HK-2 (cell line): ENCODE results near the gene CCDC69.
"Not testable (repeated sequence)": the region's sequence is repeated elsewhere in the genome, so short reads cannot be mapped to it uniquely, and the experiment has no call there.

Source experiments
- DNase-seq: peaks from one replicate; pipeline ENCODE4 v3.0.0-alpha.2; 2018; ENCODE audit not compliant: unreplicated experiment

Gene CCDC69

DNA sequence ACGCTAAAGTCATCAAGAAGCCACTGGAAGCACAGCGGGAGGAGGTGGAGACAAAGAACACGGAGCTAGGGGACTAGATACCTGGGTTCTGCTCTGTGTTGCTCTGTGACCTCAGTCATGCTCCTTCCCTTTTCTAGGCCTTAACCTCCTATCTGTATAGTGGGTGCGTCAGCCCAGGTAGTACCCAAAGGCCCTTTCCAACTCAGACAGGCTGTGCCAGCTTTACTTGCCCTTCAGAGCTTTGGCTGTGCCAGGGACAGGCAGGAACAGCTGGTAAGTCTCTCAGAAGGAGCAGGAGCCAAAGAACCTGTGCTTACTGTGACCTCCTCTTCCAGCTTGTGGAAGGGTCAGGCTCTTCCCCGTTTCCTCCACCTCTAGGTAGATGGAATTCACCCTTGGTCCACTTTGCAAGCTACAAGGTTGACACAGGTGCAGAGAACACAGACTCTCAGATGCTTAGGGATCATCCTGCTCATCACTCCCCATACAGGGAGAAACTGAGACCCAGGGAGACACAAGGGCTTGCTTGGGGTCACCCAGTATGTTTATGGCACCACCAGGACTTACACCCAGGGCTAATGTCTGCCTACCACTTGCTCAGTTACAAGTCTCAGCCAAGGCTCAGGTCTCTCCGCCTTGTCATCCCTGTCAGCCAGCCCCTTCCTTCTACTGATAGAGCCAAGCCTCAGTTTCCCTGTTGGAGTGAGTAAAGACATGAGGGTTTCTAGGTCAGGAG is 1.7 kb downstream of the CCDC69 start:
- DNase-seq = no peak

GRCh38 chr5:151221574-151221973 is 2.3 kb downstream of the CCDC69 start:
- DNase-seq = no peak

DNA sequence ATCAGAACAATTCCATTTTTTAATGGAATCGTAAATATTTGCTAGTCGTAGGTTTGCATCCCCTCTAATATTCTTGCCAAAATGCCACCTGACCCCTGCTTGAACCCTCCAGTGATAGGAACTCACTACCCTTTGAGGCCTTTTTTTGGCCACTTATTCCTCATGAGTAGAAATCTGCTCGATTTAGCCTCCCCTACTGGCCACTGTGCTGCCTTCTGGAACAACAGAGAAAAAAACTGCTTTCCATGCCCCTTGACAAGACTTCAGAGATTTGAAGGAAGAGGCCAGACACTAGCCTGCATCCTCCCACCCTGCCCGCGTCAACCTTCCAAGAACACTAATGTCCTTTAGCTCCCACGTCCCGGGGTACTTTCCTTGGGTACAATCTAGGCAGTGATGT is 4.1 kb downstream of the CCDC69 start:
- DNase-seq = no peak

DNA sequence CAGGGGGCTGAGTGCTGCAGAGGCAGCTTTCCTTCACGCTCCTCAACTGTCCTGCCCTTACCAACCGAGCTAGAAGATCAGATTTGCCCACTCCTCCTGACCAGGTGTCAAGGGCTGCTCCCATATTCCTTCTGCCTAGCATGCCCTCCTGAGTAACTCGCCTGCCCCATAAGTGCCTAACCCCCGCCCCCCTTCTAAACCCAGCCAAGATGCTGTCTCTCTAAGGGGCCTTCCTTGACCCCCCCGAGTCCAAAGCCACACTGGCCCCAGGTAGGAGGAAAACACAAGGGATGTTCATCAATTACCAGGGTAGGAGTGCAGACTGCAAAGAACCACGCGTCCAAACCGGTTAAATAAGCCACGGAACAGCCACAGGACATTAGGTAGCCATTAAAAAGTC is 4.8 kb downstream of the CCDC69 start:
- DNase-seq = no peak

DNA sequence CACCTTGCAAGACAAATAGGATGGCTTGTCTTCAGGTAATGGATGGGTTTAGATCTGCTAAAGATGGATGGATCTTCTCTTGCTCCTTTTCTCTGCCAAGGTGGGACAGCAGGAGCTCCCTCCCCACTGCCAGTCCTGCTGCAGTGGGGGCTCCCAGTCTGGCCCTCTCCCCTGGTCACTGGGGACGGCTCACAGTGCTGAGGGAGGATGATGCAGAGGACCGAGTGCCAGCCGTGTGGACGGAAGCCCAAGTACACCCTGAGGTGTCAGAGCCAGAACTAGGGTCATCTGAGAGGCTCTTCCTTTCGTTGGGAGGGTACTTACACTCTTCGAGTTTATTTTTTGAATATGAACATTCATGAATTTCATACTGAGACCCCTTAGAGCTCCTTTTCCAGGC is 5.7 kb downstream of the CCDC69 start:
- no peak for DNase-seq

GRCh38 chr5:151216781-151217180 is 7.1 kb downstream of the CCDC69 start:
- DNase-seq = no peak

DNA sequence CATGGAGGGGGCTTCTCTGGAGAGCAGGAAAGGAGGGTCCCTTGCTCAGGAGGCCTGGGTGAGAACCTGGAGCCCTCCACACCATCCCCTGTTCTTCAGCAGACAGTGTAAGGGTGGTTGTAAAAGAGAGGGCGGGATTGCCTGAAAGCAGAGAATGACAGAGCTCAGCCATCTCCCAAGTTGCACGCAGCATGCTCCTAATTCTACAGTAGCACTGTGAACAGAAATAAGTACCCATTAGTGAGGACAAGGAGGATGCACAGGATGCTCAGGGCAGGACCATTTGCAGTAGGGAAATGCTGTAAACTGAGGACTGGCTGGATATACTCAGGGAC is 8.4 kb downstream of the CCDC69 start:
- no peak for DNase-seq

DNA sequence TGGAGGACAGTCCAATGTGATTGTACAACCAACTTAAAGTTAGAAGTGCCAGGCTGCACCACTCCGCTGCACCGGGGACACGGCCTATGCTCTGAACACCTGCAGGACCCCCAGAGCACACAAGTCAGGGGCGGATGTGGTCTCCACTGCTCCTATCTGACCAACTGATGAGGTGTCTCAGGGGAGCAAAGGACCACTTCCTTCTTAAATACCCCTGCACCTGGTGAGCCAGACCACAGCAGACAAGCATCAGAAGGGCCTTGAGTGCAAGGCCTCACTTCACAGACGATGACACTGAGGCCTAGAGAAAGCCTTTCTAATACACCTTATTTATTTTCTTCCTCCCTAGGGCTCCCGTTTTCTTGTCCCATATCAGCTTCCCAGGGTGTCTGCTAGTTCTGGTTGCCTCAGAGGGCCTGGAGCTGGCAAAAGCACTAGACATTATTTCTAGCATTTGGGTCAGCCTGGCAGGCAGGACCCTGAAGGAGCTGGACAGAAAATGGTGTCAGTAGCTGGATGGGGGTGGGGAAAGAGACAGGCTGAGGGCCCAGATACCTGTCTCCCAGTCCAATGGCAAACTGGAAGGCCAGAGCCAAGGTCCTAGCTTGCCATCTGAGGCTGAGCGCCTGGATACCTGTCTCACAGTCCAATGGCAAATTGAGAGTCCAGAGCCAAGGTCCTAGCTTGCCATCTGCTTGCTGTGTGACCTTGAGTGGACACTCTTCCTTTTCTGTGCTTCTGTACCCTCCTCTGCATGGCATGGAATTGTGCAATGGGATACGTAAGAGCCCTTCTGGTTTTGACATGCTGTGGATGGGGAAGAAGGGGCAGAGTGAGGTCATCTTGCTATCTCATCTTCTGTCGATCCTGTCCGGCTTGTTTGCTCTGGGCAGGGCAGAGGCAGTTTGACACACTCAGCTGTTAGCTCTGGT is 9.0 kb downstream of the CCDC69 start:
- DNase-seq = no peak

DNA sequence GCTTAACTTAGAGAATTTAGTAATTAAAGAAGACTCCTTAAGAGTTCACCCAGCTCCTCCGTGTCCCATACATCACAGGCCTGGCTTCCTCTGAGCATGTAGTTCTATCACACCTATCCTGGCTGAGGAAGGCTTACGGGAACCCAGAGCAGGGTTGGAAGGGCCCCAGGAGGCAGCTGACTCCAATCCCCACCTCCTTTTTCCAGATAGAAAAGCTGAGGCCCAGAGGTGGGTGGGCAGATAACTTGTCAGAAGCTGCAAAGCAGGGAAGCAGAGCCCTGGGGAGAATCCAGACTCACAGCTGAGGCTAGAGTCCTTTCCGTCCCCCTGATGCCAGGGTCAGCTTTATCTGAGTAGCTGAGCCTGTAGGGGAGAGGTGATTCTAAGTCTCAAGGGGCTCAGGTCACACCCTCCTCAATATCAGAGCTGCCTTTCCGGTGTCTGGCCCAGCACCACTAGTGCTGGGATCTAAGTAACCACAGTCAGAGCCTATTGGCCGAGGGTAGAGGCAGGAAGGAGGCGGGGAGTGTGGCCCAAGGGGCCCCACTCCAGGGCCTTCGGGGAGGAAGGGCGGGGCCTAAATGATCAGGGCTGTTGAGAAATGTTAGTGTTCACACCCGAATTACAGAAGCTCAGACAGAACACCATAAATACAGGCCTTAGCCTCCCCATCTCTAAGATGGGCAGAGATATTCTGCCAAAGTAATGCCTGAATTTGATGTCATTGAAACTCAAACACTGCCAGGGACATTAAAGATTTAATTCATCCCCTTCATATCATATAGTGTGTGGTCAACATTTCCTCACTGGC is 9.9 kb downstream of the CCDC69 start:
- no peak for DNase-seq

DNA sequence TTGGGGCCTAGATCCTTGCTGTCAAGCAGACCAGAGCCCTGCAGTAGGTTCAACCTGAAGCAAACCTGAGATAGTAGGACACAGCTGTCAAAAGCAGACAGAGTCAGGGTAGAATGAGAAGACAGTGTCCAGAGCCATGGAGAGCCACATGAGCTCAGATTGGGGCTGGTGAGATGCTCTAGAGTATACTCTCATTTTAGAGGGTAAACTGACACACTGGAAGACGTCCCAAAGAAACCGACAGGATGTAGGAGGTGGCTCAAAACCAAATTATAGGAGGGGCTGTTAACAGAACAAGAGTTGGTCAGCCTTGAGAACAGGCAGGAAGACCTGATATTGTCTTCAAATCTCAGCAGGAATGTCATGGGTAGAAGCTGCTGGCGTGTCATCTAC is 11.5 kb downstream of the CCDC69 start:
- DNase-seq = no peak

DNA sequence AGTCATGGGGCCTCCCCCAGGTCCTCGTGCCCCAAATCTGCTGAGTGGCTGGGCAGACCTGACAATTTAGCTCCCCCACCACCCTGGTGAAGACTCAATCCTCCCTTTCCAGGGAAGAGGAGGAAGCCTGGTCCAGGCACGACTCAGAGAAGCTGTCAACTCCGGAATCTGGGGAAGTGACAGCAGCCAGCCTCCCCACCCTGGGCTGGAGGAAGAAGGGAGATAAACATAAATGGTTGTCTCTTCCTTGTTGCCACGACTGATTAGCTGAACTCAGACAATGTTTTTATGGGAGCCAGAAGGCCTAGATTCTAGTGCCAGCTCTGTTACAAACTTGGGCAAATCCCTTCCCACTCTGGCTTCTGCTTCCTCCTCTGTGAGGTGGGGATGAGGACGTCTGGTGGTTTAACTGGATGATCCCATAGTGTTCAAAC is 15.4 kb downstream of the CCDC69 start:
- no peak for DNase-seq

DNA sequence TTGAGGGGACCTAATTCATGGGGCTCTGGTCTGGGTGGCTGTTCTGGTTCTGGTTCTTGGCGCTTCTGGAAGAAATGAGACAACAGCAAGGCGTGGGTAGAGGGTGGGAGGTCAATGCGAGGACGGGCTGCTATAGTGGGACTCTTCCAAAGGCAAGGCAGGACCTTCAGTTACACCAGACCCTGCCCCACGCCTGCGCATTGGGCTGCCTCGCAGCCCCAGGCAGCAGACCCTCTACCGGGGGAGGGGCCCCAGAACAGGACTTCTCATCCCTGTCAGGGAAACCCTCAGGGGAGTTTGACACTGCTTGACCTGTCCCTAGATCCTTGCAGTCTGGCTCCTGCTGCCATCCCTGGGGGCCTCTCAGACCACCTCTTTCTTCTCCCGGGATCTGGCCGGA is 18.5 kb downstream of the CCDC69 start:
- DNase-seq = no peak

DNA sequence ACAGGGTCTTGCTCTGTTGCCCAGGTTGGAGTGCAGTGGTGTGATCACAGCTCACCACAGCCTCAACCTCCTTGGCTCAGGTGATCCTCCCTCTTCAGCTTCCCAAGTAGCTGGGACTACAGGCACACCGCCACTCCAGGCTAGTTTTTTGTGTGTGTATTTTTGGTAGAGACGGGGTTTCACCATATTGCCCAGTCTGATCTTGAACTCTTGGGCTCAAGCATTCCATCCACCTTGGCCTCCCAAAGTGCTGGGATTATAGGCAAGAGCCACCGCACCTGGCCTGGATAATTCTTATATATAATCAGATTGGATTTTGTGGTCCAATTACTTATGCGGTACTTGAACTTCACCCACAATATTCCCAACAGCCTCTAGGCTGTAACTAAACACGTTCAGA is 19.8 kb downstream of the CCDC69 start:
- DNase-seq = no peak

DNA sequence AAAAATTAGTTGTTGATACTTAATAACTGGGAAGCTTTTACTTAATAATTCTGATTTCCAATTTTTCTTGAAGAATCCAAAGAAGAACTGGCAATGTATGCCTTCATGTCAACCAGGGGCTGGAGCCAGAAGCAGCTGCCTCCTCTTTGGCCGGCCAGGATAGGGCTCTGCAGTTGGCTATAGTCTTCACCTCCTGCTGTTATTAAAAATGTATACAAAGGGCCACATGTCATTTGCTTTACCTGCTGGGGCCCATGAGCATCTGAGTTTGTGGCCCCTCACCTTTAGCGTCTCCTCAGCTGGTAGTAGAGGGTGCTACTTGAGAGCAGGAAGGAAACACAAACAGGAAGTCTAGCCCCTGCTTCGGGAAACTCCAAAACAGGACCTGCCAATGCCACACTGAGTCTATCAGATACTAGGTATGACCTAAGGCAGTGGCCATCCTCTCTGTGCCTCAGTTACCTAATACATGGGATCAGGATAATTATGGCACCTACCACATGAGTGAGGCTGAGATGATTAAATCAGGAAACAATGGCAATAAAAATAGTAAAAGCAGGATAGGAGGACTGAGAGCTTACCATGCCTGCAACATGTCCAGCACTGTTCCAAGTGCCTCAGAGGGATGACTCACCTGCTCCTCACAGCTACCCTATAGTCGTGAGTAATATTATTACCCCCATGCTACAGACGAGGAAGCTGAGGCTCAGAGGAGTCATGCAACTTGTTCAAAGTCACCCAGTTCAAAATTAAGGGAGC is 21.3 kb downstream of the CCDC69 start:
- no peak for DNase-seq

GRCh38 chr5:151200913-151201595 is 22.8 kb downstream of the CCDC69 start:
- no peak for DNase-seq

DNA sequence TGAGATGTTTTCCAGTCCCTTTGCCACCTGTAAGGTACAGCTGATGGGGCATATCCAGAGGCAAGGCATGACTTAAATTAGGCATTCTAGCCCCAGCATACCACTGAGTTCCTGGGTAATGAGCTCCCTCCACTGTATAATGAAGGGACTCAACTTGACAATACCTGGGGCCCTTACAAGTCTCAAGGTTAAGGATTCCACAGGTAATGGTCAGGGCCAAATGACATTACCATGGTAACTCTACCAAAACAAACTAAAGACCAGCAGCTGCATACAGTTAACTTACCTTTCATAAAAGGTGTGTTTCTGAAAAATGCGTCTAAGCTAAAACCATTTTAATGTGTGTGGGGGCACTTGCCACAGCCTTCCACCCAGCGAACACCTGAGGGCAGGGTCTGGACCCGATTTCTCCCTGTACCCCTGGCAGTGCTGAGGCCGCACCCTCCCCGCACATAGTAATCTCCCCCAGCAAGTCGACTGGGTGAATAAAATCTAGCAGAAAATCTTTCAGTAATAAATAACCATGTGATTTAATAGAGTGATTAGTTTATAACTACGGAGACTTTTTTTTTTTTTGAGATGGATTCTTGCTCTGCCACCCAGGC is 24.2 kb downstream of the CCDC69 start:
- no peak for DNase-seq

GRCh38 chr5:151198861-151199260 is 25.0 kb downstream of the CCDC69 start:
- no peak for DNase-seq

- DNase-seq = not testable (repeated sequence)
These were observed 26.6 kb downstream of the CCDC69 start for GRCh38 chr5:151197291-151197600.

GRCh38 chr5:151196556-151197290 is 27.2 kb downstream of the CCDC69 start:
- DNase-seq = no peak

GRCh38 chr5:151195622-151196021 is 28.3 kb downstream of the CCDC69 start:
- DNase-seq = no peak
